GM21367 (cell line): ENCODE measurements around the gene ZNF227.
"Not testable (repeated sequence)": the region's sequence is repeated elsewhere in the genome, so short reads cannot be mapped to it uniquely, and the experiment has no call there.

Experiments
- ATAC-seq: cut with Tn5 transposase; IDR thresholded peaks from one replicate; pipeline ENCODE4 v1.9.1; 2021; ENCODE audit not compliant: unreplicated experiment

Gene ZNF227

GRCh38 chr19:44236384-44236783 is 24.1 kb downstream of the ZNF227 start:
- no peak for ATAC-seq

- not testable (repeated sequence) for ATAC-seq
Measured at GRCh38 chr19:44252332-44252731, 40.0 kb downstream of the ZNF227 start.

- ATAC-seq = not testable (repeated sequence)
Measured at GRCh38 chr19:44253392-44253791, 41.1 kb downstream of the ZNF227 start.

GRCh38 chr19:44254496-44254895 is 42.2 kb downstream of the ZNF227 start:
- no peak for ATAC-seq

GRCh38 chr19:44255705-44256411 is 43.5 kb downstream of the ZNF227 start:
- no peak for ATAC-seq

GRCh38 chr19:44258136-44258535 is 45.8 kb downstream of the ZNF227 start:
- no peak for ATAC-seq

GRCh38 chr19:44258835-44259413 is 46.6 kb downstream of the ZNF227 start:
- ATAC-seq = no peak

GRCh38 chr19:44260343-44260681 is 48.0 kb downstream of the ZNF227 start:
- no peak for ATAC-seq

GRCh38 chr19:44260695-44261446 is 48.5 kb downstream of the ZNF227 start:
- no peak for ATAC-seq

GRCh38 chr19:44277331-44277730 is 65.0 kb downstream of the ZNF227 start:
- ATAC-seq = no peak

GRCh38 chr19:44278181-44278690 is 65.9 kb downstream of the ZNF227 start:
- ATAC-seq = no peak

- no peak for ATAC-seq
Measured at GRCh38 chr19:44280916-44281315, 68.6 kb downstream of the ZNF227 start.

GRCh38 chr19:44282846-44283245 is 70.5 kb downstream of the ZNF227 start:
- ATAC-seq = no peak

GRCh38 chr19:44284968-44285367 is 72.6 kb downstream of the ZNF227 start:
- no peak for ATAC-seq
